Sigmoid colon (tissue), 7 donors: ENCODE data around the gene MSRB2. TPM values are rescaled to one million over a fixed set of nuclear protein-coding genes. Genes with fewer than 3 reads are reported as not detected.

Experiments
- DNase-seq: peaks from one replicate; pipeline ENCODE4 v3.0.0-alpha.2; 2019
- H3K27ac ChIP-seq, 4 donors: fragments of 200-600 bp; sonication (generic); one replicate each; pipeline ENCODE4 v1.5.1; 2016 to 2019; ENCODE audit warnings: mild to moderate bottlenecking in 1 of 4
- H3K27me3 ChIP-seq, 3 donors: fragments of 200-600 bp; sonication (generic); one replicate each; pipeline ENCODE4 v1.5.1; 2019; ENCODE audit warnings: mild to moderate bottlenecking in 1 of 3
- H3K36me3 ChIP-seq, 4 donors: fragments of 200-600 bp; sonication (generic); one replicate each; pipeline ENCODE4 v1.5.1; 2016 to 2019
- H3K4me1 ChIP-seq, 4 donors: fragments of 200-600 bp; sonication (generic); one replicate each; pipeline ENCODE4 v1.5.1; 2017 to 2019
- H3K4me3 ChIP-seq, 4 donors: fragments of 200-600 bp; sonication (generic); one replicate each; pipeline ENCODE4 v1.5.1; 2017 to 2019; ENCODE audit warnings: mild to moderate bottlenecking in 2 of 4, moderate library complexity in 1 of 4
- H3K9me3 ChIP-seq, 4 donors: fragments of 200-600 bp in 3 of 4; sonication (generic) in 3 of 4; one replicate each; pipeline versions ENCODE4 v1.5.1 to v1.6.1; 2013 to 2019
- EP300 ChIP-seq, 4 donors: sonication (generic); formaldehyde crosslinking; IDR thresholded peaks; one replicate each; pipeline ENCODE4 v1.6.1; 2017; ENCODE audit warnings: antibody characterized with exemption in 4 of 4
- POLR2A ChIP-seq, 2 donors: fragments of 450-650 bp; IDR thresholded peaks; one replicate each; pipeline ENCODE4 v1.6.1; 2016; ENCODE audit warnings: antibody characterized with exemption in 2 of 2, mild to moderate bottlenecking in 2 of 2, moderate library complexity in 2 of 2
- POLR2AphosphoS5 ChIP-seq, 4 donors: sonication (generic); formaldehyde crosslinking; IDR thresholded peaks; one replicate each; pipeline ENCODE4 v1.6.1; 2017; ENCODE audit warnings: antibody characterized with exemption in 4 of 4
- WGBS, 2 donors: extraction: QIAGEN DNeasy Blood & Tissue Kit; methylation state at CpG; one replicate each; pipeline ENCODE4 v1.1.7; 2013; 5-methylcytosine and 5-hydroxymethylcytosine counted together
- intact Hi-C: fragments of 100-400 bp; cut with DNase I; formaldehyde crosslinking; loops from one replicate; pipeline ENCODE4 v1.15.1; 2023
- polyA plus RNA-seq, 3 donors: library from polyadenylated mRNA; stranded (reverse); fragments of 200-250 nt; gene quantifications; one replicate each; pipeline ENCODE4 v1.2.3, GENCODE V29; 2013
- total RNA-seq, 4 donors: library from RNA; depleted of rRNA; stranded (reverse); fragments of >200 nt; gene quantifications; one replicate each; pipeline ENCODE4 v1.1.0, GENCODE V29; 2016
- TF ChIP-seq, protein P1 (sequence below), 4 experiments: fragments of 450-650 bp in 3 of 4; fragments of 200-600 bp in 1 of 4; IDR thresholded peaks; one replicate each; pipeline ENCODE4 v1.5.1; 2016 to 2019; ENCODE audit warnings: antibody characterized with exemption in 4 of 4, mild to moderate bottlenecking in 3 of 4, moderate library complexity in 2 of 4
- donor health status: healthy with polysubstance abuse.
- donor health status: Bipolar disorder and iron deficiency.
- donor health status: healthy.

The MSRB2 gene
- total and polyA plus RNA-seq, 7 donors = 16.6 to 56.3 (median 32.7) TPM

DNA sequence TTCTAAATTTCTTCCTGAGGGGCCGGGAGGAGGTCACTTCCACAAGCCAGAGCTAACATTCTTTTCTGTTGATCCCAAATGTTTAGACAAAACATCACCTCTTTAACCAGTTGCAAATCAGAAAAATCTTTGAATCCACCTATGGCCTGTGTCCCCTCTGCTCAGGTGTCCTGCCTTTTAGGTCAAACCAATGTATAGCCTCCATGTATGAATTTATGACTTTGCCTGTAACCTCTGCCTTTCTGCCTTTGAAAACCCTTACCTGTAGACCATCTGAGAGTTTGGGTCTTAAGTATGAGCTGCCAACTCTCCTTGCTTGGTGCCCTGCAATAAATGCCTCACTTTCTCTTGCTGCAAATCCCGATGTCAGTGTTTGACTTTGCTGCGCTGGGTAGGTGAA is 44.1 kb upstream of the MSRB2 start:
- intact Hi-C loops = no loop called here
- Histone ChIP-seq H3K4me3 (no peak overlapping the region), H3K27me3 (no peaks in the 10 kb centered on the region), H3K9me3 (no peaks in the 10 kb centered on the region), H3K36me3 (no peaks in the 10 kb centered on the region), H3K4me1 (peaks cover 0 to 13% (median 7%) of the 10 kb centered on the region in 4 donors), H3K27ac (no peak overlapping the region)
- no peak for DNase-seq
- 94 to 96% methylated on average over 3 of the region's 3 CpGs for WGBS, 2 donors
- TF ChIP-seq, protein P1, sequence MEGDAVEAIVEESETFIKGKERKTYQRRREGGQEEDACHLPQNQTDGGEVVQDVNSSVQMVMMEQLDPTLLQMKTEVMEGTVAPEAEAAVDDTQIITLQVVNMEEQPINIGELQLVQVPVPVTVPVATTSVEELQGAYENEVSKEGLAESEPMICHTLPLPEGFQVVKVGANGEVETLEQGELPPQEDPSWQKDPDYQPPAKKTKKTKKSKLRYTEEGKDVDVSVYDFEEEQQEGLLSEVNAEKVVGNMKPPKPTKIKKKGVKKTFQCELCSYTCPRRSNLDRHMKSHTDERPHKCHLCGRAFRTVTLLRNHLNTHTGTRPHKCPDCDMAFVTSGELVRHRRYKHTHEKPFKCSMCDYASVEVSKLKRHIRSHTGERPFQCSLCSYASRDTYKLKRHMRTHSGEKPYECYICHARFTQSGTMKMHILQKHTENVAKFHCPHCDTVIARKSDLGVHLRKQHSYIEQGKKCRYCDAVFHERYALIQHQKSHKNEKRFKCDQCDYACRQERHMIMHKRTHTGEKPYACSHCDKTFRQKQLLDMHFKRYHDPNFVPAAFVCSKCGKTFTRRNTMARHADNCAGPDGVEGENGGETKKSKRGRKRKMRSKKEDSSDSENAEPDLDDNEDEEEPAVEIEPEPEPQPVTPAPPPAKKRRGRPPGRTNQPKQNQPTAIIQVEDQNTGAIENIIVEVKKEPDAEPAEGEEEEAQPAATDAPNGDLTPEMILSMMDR (IDR thresholded peaks at IDR 0.05) = no peak
- no peak for TF ChIP-seq POLR2A (IDR thresholded peaks at IDR 0.05)
- no peak for TF ChIP-seq POLR2AphosphoS5 (IDR thresholded peaks at IDR 0.05)
- no peak for TF ChIP-seq EP300 (IDR thresholded peaks at IDR 0.05)

DNA sequence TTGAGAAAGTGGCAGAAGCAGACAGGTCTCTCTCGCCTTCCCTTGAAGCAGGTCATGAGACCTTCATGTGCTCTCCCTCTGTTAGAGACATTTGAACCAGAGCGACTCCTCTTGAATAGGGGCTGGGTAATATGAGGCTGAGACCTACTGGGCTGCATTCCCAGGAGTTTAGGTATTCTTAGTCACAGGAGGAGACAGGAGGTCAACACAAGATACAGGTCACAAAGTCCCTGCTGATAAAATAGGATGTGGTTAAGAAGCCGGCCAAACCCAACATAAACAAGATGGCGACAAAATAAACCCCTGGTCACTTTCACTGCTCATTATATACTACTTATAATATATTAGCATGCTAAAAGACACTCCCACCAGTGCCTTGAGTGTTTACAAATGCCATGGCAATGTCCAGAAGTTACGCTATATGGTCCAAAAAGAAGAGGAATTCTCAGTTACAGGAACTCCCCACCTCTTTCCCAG is 43.5 kb upstream of the MSRB2 start:
- DNase-seq = no peak
- peaks cover 0 to 9% (median 3%) of the 10 kb centered on the region in 4 donors for H3K4me1 ChIP-seq
- no peaks in the 10 kb centered on the region for H3K9me3 ChIP-seq
- H3K36me3 ChIP-seq = no peaks in the 10 kb centered on the region
- WGBS, 2 donors = 90 to 94% methylated on average over 5 of the region's 5 CpGs
- intact Hi-C loops = no loop called here
- H3K27ac ChIP-seq = no peak overlapping the region
- H3K4me3 ChIP-seq = no peak overlapping the region
- no peaks in the 10 kb centered on the region for H3K27me3 ChIP-seq
- TF ChIP-seq POLR2AphosphoS5 (IDR thresholded peaks at IDR 0.05) = no peak
- TF ChIP-seq POLR2A (IDR thresholded peaks at IDR 0.05) = no peak
- TF ChIP-seq, protein P1 (IDR thresholded peaks at IDR 0.05) = no peak
- TF ChIP-seq EP300 (IDR thresholded peaks at IDR 0.05) = no peak

DNA sequence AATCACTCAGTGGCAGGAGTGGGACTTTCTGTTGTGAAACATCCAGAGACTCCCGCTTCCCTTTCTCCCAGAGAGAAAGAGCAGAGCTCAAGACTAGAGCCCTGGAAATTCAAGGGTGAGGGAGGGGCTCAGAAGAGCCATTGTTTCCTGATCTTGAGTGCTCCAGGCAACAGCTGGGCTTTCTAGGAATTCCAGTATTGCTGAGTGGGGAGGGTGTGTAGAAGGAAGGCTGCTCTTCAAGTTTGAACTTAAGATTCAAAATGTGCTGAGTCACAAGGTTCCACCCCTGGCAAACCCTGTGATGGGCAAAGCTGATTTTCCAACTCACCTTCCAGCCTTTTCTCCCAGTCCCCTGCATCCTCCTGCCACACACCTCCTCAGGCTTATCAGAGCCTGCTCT is 42.3 kb upstream of the MSRB2 start:
- 44 to 88% methylated on average over 1 of the region's 1 CpG for WGBS, 2 donors
- no peaks in the 10 kb centered on the region for H3K36me3 ChIP-seq
- no peak for DNase-seq
- no peak overlapping the region for H3K4me3 ChIP-seq
- H3K27me3 ChIP-seq = no peaks in the 10 kb centered on the region
- H3K27ac ChIP-seq = no peak overlapping the region
- intact Hi-C loops = no loop called here
- no peaks in the 10 kb centered on the region for H3K9me3 ChIP-seq
- no peaks in the 10 kb centered on the region for H3K4me1 ChIP-seq
- TF ChIP-seq EP300 (IDR thresholded peaks at IDR 0.05) (no peak), POLR2AphosphoS5 (IDR thresholded peaks at IDR 0.05) (no peak), POLR2A (IDR thresholded peaks at IDR 0.05) (no peak)
- TF ChIP-seq, protein P1 (IDR thresholded peaks at IDR 0.05) = no peak

DNA sequence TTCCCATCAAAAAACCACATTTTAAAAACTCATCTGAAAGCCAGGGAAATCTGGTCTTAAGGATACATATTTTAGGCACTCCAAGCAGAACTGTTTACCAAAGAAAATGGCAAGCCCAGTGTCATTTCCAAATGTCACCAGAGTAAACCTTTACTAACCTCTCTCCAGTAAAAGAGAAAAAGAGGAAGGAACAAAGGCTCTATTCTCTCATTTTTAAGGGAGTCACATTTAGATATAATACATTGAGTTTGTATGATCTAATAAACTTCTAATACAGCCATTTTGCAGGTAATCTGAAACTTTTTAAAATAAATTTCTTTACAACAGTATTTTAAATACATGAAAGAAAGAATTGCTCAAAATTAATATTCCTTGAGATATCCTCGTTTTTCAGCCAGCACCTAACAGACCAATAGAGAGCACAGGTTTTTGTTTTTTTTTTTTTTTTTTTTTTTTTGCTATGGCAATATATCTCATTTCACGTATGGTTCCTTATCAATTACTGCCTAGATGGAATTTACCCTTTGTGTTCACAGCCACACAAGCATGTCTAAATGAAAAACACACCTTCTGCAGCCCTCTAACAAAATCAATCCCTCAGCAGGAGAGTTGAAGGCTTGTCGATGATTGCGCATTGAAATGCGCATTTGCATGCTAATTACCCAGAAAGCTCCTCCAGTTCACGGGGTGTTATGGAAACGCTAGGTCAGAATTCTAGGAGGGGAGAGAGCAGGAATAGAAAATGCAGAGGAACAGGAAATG is 39.8 kb upstream of the MSRB2 start:
- Histone ChIP-seq H3K27me3 (no peaks in the 10 kb centered on the region), H3K4me3 (no peak overlapping the region), H3K27ac (no peak overlapping the region), H3K9me3 (peaks cover 0 to 2% (median 0%) of the 10 kb centered on the region in 4 donors), H3K36me3 (no peaks in the 10 kb centered on the region), H3K4me1 (no peaks in the 10 kb centered on the region)
- TF ChIP-seq POLR2A (IDR thresholded peaks at IDR 0.05) (no peak), POLR2AphosphoS5 (IDR thresholded peaks at IDR 0.05) (no peak), EP300 (IDR thresholded peaks at IDR 0.05) (no peak)
- TF ChIP-seq, protein P1 (IDR thresholded peaks at IDR 0.05) = no peak
- WGBS, 2 donors = 52 to 67% methylated on average over 7 of the region's 7 CpGs
- intact Hi-C loops = no loop called here
- no peak for DNase-seq
